NCI-H526 (cell line): Measurements from ENCODE around the gene OLFML2B.

Experiments used
- DNase-seq, 2 experiments: peaks; one replicate each; lab custom pipeline; 2025; lab: John Stamatoyannopoulos, UW

Gene OLFML2B

GRCh38 chr1:161978011-161978790, 45.5 kb downstream of the OLFML2B start:
- peak; percentile 15 to 84 for DNase-seq

DNA sequence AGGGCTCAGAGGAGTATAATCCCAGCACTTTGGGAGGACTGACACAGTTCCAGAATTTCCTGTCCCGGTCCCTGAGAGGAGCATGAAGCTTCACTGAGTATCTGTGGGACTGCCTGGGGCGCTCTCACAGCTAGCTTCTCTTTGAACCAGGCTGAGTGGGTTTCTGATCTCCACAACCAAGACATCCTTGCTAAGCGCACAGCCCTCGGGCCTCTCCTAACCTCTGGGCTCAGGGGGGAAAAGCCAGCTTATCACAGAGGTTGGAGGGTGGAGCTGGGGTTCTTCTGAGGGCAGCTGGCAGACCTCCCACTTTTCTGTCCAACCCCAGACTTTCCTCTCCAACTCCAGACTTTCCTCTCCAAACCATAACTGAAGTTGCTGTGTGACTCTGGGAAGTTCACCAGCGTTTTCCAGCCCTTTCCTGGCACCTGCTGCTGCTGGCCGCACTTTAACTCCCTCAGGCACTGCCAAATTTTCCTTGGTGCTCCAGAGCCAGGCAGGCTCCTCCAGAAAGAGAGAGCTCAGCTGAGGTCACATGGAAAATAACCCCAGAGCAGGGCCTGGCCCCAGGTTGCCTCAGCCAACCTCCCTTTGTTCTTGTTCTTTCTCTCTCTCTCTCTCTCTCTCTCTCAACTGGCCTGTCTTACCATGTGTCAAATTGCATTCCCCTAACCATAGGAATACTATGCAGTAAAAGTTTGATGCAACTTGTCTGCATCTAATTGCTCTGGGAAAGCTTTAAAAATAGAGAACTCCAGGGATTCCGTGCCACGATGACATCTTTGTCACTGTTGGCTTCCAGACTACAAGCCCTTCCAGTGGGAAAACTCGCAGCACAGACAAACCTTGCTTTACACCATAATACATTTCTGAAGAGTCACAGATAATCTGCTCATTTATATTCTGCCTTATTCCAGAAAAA, 49.5 kb downstream of the OLFML2B start:
- DNase-seq = no peak

- no peak for DNase-seq
Observed at GRCh38 chr1:161972828-161973227, 50.8 kb downstream of the OLFML2B start.

- peak in 1 of 2 experiments; percentile 16 for DNase-seq
Observed at GRCh38 chr1:161970633-161971032, 53.0 kb downstream of the OLFML2B start.

- DNase-seq = no peak
Observed at GRCh38 chr1:161970036-161970435, 53.6 kb downstream of the OLFML2B start.

GRCh38 chr1:161966067-161966466, 57.6 kb downstream of the OLFML2B start:
- no peak for DNase-seq

DNA sequence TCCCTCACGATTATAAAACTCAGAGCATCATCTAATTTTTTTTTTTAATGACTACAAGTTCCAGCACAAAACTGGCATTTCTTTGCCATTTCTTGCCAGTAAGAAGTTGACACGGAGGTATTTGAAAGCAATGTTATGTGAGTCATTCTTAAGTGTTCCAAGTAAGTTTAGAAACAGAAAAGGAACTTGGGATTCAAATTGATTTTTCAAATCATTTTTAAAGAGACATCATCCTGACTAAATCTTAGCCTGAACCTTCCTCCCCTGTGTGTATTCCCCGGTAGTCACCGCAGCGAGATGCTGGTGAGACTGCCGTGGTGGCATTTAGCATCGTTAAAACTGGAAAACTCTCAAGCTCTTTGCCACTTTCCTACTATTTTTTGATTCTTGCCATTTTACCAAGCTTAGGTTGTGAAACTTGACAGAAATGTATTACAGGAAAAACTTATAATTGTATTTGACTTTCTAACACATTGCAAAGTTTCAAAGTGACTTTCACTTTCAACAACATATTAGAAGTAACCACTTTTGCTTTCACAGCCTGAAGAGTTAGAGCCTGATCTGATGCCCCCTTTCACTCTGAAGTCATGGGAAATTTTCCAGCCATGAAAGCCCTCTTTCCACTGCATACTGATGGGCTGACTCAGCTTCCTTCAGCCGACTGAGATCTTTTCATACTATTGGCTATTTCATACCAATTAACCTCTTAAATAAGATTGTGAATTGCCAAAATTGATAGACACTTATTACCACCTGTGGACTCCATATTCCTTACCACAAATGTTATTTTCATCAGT, 61.4 kb downstream of the OLFML2B start:
- no peak for DNase-seq

DNA sequence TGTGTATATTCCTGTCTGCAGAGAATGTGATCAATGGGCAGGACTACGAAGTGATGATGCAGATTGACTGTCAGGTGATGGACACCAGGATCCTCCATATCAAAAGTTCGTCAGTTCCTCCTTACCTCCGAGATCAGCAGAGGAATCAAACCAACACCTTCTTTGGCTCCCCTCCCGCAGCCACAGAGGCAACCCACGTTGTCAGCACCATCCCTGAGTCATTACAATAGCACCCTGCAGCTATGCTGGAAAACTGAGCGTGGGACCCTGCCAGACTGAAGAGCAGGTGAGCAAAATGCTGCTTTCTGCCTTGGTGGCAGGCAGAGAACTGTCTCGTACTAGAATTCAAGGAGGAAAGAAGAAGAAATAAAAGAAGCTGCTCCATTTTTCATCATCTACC, 65.2 kb downstream of the OLFML2B start:
- DNase-seq = no peak

DNA sequence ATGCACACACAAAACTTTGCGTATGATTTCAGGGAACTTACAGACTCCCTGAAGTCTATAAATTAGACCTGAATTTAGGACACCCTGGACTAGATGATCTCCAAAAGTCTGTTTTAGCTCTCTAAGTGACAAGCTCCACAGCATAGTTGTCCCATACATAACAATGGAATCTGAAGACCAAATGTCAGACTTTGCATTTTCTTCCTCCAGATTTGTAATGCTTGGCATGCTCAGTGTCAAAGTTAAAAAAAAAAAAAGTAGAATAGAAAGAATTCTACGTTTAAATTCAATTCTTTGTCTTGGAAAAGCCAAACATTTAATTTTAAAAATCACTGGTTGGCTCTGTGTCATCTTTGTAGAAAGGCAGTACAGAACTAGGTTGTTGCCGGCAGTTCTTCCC, 66.7 kb downstream of the OLFML2B start:
- DNase-seq = no peak

DNA sequence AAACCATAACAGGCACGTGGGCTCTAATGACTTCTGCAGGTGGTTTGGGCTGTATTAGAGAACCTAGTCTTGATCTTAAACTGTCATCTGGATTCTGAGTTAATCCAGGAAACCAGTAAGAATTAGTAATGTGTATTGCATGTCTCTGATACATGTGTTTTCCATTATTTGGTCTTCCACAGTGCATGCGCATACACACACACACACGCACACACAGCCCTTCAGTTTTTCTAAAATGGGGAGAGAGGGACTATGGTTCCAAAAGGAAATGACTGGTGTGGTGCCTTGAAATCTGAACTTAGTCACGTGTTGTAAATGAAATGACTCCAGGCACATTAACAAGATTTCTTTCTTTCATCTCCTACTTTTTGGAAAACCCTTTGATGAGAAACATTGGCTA, 67.6 kb downstream of the OLFML2B start:
- no peak for DNase-seq

DNA sequence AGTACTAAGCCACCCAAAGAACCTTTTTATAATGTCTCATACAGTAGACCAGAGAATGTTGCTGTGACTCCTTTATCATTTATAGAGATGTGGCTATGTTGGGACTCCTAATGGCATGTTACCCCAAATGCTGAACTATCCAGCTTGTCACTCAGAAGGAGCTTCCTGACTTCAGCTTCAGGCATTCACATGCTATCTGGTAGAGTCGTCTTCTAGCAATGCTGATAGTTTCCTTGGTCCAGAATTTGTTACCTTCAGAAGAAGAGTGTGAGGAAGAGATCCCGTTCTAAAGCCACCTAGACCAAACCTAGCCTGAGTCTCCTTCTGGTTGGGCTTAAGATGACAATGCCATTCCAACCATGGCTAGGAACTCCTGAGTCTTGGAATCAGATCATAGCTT, 68.1 kb downstream of the OLFML2B start:
- DNase-seq = no peak

GRCh38 chr1:161954466-161954865, 69.2 kb downstream of the OLFML2B start:
- no peak for DNase-seq

DNA sequence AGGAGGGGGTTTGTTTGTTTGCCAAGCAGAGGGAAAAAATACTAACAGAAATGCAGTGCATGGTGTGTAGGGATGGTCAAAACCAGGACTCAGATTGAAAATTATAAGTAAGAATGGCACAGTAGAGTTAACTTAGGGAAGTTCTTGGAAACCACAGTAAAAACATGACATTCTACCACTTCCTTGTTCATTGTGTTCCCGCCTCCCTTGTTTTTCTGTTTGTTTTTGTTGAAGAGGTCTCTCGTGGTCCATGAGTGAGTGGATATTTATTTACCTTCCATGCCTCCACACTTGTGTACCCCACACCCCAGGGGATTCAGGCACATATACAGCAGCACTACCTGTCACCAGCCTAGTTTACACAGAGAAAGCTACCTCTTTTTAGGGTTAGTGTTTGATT, 69.6 kb downstream of the OLFML2B start:
- DNase-seq = no peak

- DNase-seq = no peak
Observed at GRCh38 chr1:161953256-161953920, 70.3 kb downstream of the OLFML2B start.

DNA sequence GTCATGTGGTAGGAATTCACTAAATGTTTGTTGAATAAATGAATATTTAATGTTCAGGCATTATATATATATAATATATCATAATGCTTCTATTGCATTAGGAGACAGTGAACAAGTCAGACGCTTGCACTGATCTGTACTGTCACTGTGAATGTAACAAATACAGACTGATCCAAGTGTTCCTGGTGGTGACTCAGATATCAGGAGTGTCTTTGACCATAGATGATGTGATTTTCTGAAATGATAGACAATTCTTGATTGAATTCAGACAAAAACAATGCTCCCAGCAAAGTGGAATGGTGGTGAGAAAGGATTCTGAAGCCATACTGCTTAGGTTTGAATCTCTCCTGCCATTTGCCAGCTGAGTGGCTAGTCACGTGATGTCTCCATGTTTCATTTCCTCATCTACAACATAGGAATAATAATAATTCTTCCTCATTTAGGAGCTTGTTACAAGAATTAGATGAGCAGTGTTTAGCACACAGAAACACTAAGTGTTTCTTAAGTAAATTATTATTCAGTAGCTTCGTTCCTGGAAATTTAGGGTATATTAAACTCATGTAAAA, 71.0 kb downstream of the OLFML2B start:
- no peak for DNase-seq

- no peak for DNase-seq
Observed at GRCh38 chr1:161951646-161952045, 72.0 kb downstream of the OLFML2B start.

DNA sequence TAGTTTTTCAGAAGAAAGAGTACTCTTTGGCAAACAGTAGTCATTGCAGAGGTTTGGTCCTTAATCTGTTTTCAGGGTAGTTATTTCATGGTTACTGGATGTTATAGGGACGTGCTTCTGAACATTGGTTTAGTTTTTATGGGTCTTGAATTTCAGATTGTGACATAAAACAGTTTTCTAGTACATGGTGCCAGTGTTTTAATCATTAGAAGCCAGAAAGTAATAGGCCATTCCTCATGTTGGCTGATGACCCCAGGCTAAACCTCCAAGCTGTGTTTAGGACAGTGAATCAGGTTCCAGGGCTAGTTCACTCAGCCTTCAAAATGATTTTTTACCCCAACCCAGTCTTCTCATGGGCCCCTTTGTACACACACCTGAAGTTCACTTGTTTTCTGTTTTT, 73.3 kb downstream of the OLFML2B start:
- no peak for DNase-seq

GRCh38 chr1:161949548-161949947, 74.1 kb downstream of the OLFML2B start:
- DNase-seq = no peak

DNA sequence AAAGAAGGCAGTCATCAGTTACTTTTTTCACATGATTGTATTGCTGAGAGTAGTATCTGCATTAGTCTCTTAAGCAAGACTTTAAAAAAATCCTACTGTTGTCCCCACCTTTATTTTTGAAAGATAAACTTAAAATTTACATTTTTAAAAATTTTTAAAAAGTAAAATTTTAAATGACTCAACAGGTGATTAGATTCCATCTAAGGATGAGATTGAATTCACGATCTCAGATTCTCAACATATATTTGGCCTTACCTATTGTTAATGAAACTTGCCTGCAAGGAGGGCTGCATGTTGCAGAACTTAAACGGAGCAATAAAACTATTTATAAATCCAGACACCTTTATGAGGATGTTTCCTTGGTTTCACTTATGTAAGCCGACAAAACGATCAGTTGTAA, 75.2 kb downstream of the OLFML2B start:
- no peak for DNase-seq

GRCh38 chr1:161946071-161946987, 77.3 kb downstream of the OLFML2B start:
- DNase-seq = no peak
